Liver (tissue), 9 donors: ENCODE data around the gene CFAP97D1. TPM values are rescaled to one million over a fixed set of nuclear protein-coding genes. Genes with fewer than 3 reads are reported as not detected.

Experiments used
- DNase-seq: peaks from one replicate; pipeline ENCODE4 v3.0.0-alpha.2; 2017; ENCODE audit warnings: low spot score
- H3K27ac ChIP-seq, 2 donors: one replicate each; pipeline ENCODE4 v1.7.0; 2013; ENCODE audit warnings: inconsistent platforms in 2 of 2, low read length in 2 of 2, control low read depth in 1 of 2, low read depth in 1 of 2, mild to moderate bottlenecking in 1 of 2
- H3K27me3 ChIP-seq, 4 donors: one replicate each; pipeline versions ENCODE4 v1.6.1 to v1.7.0; 2013; ENCODE audit warnings: low read length in 3 of 4, inconsistent platforms in 1 of 4, mild to moderate bottlenecking in 1 of 4, moderate library complexity in 1 of 4; ENCODE audit not compliant: control insufficient read depth in 4 of 4, insufficient read depth in 4 of 4
- H3K36me3 ChIP-seq, 4 donors: one replicate each; pipeline versions ENCODE4 v1.6.1 to v1.7.0; 2013; ENCODE audit warnings: low read length in 3 of 4, mild to moderate bottlenecking in 3 of 4, low read depth in 1 of 4, moderate library complexity in 1 of 4; ENCODE audit not compliant: control insufficient read depth in 4 of 4, insufficient read depth in 3 of 4
- H3K4me1 ChIP-seq, 4 donors: one replicate each; pipeline versions ENCODE4 v1.6.1 to v1.7.0; 2013; ENCODE audit warnings: low read length in 3 of 4, mild to moderate bottlenecking in 3 of 4, moderate library complexity in 1 of 4; ENCODE audit not compliant: control insufficient read depth in 4 of 4, insufficient read depth in 4 of 4
- H3K4me3 ChIP-seq, 3 donors: one replicate each; pipeline versions ENCODE4 v1.6.1 to v1.7.0; 2013; ENCODE audit warnings: low read length in 3 of 3, control low read depth in 1 of 3, low read depth in 1 of 3, mild to moderate bottlenecking in 1 of 3
- H3K9ac ChIP-seq, 2 donors: one replicate each; pipeline ENCODE4 v1.7.0; 2013; ENCODE audit warnings: low read length in 2 of 2, mild to moderate bottlenecking in 2 of 2, moderate library complexity in 2 of 2, control low read depth in 1 of 2, low read depth in 1 of 2
- H3K9me3 ChIP-seq, 4 donors: one replicate each; pipeline versions ENCODE4 v1.6.1 to v1.7.0; 2013; ENCODE audit warnings: low read length in 3 of 4; ENCODE audit not compliant: control insufficient read depth in 4 of 4
- EGR1 ChIP-seq, 2 donors: IDR thresholded peaks; 2 replicates each; pipeline ENCODE4 v1.6.1; 2016 to 2018; ENCODE audit warnings: antibody characterized with exemption in 2 of 2, low read depth in 2 of 2
- FOXA1 ChIP-seq: IDR thresholded peaks from 2 replicates; pipeline ENCODE4 v1.6.1; 2016; ENCODE audit warnings: antibody characterized with exemption
- FOXA2 ChIP-seq: IDR thresholded peaks from 2 replicates; pipeline ENCODE4 v1.6.1; 2016; ENCODE audit warnings: antibody characterized with exemption
- GABPA ChIP-seq, 2 donors: IDR thresholded peaks in 1 of 2; conservative IDR thresholded peaks in 1 of 2; 2 replicates each; pipeline ENCODE4 v1.6.1; 2016; ENCODE audit warnings: antibody characterized with exemption in 2 of 2, mild to moderate bottlenecking in 1 of 2, moderate library complexity in 1 of 2
- HNF4A ChIP-seq, 2 donors: conservative IDR thresholded peaks; 2 replicates each; pipeline ENCODE4 v1.6.1; 2016; ENCODE audit warnings: antibody characterized with exemption in 2 of 2, mild to moderate bottlenecking in 2 of 2
- HNF4G ChIP-seq: IDR thresholded peaks from 2 replicates; pipeline ENCODE4 v1.6.1; 2016; ENCODE audit warnings: antibody characterized with exemption
- JUND ChIP-seq, 2 donors: IDR thresholded peaks; 2 replicates each; pipeline ENCODE4 v1.6.1; 2016; ENCODE audit warnings: antibody characterized with exemption in 2 of 2
- NR2F2 ChIP-seq: IDR thresholded peaks from 2 replicates; pipeline ENCODE4 v1.6.1; 2016; ENCODE audit warnings: antibody characterized with exemption
- RAD21 ChIP-seq, 2 donors: IDR thresholded peaks; 2 replicates each; pipeline ENCODE4 v1.6.1; 2016; ENCODE audit warnings: antibody characterized with exemption in 2 of 2, mild to moderate bottlenecking in 2 of 2
- RXRA ChIP-seq, 2 donors: IDR thresholded peaks; 2 replicates each; pipeline ENCODE4 v1.6.1; 2017 to 2018; ENCODE audit warnings: antibody characterized with exemption in 2 of 2, mild to moderate bottlenecking in 1 of 2
- SP1 ChIP-seq: IDR thresholded peaks from 2 replicates; pipeline ENCODE4 v1.6.1; 2018; ENCODE audit warnings: antibody characterized with exemption, mild to moderate bottlenecking
- TAF1 ChIP-seq: conservative IDR thresholded peaks from 2 replicates; pipeline ENCODE4 v1.6.1; 2016; ENCODE audit warnings: antibody characterized with exemption, mild to moderate bottlenecking
- YY1 ChIP-seq: IDR thresholded peaks from 2 replicates; pipeline ENCODE4 v1.6.1; 2016; ENCODE audit warnings: antibody characterized with exemption, mild to moderate bottlenecking
- WGBS: extraction: QIAGEN DNeasy Blood & Tissue Kit; methylation state at CpG from one replicate; pipeline ENCODE4 v1.1.7; 2013; 5-methylcytosine and 5-hydroxymethylcytosine counted together
- polyA plus RNA-seq, 2 donors: library from polyadenylated mRNA; stranded (reverse) in 1 of 2; unstranded in 1 of 2; fragments of 200-250 nt in 1 of 2; fragments of >200 nt in 1 of 2; fragmentation: Nextera tagmentation in 1 of 2; extraction: Ambion mirVana in 1 of 2; gene quantifications; one replicate each; pipeline versions ENCODE4 v1.2.1 to v1.2.3, GENCODE V29; 2013 to 2015
- total RNA-seq, 2 donors: library from RNA; depleted of rRNA; stranded (reverse); fragments of >200 nt; gene quantifications; one replicate each; pipeline ENCODE4 v1.2.3, GENCODE V29; 2014
- TF ChIP-seq, protein P1 (sequence below): IDR thresholded peaks from 2 replicates; pipeline ENCODE4 v1.6.1; 2016; ENCODE audit warnings: antibody characterized with exemption
- TF ChIP-seq, protein P2 (sequence below): IDR thresholded peaks from 2 replicates; pipeline ENCODE4 v1.6.1; 2016; ENCODE audit warnings: antibody characterized with exemption
- TF ChIP-seq, protein P3 (sequence below): IDR thresholded peaks from 2 replicates; pipeline ENCODE4 v1.6.1; 2016; ENCODE audit warnings: antibody characterized with exemption
- TF ChIP-seq, protein P4 (sequence below): fragments of 150-350 bp; IDR thresholded peaks from 2 replicates; pipeline ENCODE4 v1.5.1; 2017; ENCODE audit warnings: improper control_type of control experiment, low read depth, low read length; ENCODE audit not compliant: missing input control
- TF ChIP-seq, protein P5 (sequence below): IDR thresholded peaks from 2 replicates; pipeline ENCODE4 v1.6.1; 2016; ENCODE audit warnings: antibody characterized with exemption, mild to moderate bottlenecking
- donor health status: healthy.
- donor health status: healthy.
- donor health status: healthy.
- donor health status: healthy.
- donor health status: healthy.

Gene CFAP97D1
- total and polyA plus RNA-seq, 4 donors: 0.08 TPM; not detected in 3

DNA sequence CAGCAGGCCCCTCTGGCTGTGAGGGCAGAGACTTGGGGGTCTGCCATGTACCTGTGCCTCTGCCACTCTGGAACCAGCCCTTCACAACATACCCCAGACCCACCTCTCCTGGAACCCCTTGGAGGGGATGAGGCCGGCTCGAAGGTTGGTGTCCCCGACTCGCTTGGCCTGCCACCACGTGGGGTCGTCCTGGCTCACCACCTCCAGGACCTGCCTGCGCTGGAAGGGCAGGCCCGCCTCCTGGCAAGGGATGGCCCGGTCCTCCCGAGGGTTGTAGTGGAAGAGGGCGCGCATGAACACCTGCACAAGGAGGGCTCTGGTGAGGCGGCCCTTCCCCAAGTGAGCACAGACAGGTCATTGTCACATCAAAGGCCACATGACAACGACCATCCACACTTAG, 40.5 kb downstream of the CFAP97D1 start:
- Histone ChIP-seq H3K9me3 (no peaks in the 10 kb centered on the region), H3K4me3 (no peak overlapping the region), H3K27me3 (no peaks in the 10 kb centered on the region), H3K36me3 (no peaks in the 10 kb centered on the region), H3K4me1 (no peaks in the 10 kb centered on the region), H3K27ac (no peak overlapping the region), H3K9ac (no peak overlapping the region)
- no peak for DNase-seq
- 94% methylated on average over 14 of the region's 14 CpGs for WGBS
- TF ChIP-seq EGR1 (IDR thresholded peaks at IDR 0.05; ENCODE audit: low read depth in 2 of 2): no peak
- TF ChIP-seq TAF1: no peak
- no peak for TF ChIP-seq RAD21 (IDR thresholded peaks at IDR 0.05)
- TF ChIP-seq YY1: no peak
- no peak for TF ChIP-seq FOXA1
- no peak for TF ChIP-seq JUND (IDR thresholded peaks at IDR 0.05)
- no peak for TF ChIP-seq FOXA2
- no peak for TF ChIP-seq SP1
- TF ChIP-seq, protein P1, sequence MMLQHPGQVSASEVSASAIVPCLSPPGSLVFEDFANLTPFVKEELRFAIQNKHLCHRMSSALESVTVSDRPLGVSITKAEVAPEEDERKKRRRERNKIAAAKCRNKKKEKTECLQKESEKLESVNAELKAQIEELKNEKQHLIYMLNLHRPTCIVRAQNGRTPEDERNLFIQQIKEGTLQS: no peak
- TF ChIP-seq RXRA (IDR thresholded peaks at IDR 0.05): no peak
- no peak for TF ChIP-seq HNF4A (conservative IDR thresholded peaks at IDR 0.05)
- TF ChIP-seq HNF4G: no peak
- TF ChIP-seq, protein P2, sequence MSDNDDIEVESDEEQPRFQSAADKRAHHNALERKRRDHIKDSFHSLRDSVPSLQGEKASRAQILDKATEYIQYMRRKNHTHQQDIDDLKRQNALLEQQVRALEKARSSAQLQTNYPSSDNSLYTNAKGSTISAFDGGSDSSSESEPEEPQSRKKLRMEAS: no peak
- TF ChIP-seq, protein P3, sequence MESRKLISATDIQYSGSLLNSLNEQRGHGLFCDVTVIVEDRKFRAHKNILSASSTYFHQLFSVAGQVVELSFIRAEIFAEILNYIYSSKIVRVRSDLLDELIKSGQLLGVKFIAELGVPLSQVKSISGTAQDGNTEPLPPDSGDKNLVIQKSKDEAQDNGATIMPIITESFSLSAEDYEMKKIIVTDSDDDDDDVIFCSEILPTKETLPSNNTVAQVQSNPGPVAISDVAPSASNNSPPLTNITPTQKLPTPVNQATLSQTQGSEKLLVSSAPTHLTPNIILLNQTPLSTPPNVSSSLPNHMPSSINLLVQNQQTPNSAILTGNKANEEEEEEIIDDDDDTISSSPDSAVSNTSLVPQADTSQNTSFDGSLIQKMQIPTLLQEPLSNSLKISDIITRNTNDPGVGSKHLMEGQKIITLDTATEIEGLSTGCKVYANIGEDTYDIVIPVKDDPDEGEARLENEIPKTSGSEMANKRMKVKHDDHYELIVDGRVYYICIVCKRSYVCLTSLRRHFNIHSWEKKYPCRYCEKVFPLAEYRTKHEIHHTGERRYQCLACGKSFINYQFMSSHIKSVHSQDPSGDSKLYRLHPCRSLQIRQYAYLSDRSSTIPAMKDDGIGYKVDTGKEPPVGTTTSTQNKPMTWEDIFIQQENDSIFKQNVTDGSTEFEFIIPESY: no peak
- no peak for TF ChIP-seq NR2F2
- TF ChIP-seq, protein P4, sequence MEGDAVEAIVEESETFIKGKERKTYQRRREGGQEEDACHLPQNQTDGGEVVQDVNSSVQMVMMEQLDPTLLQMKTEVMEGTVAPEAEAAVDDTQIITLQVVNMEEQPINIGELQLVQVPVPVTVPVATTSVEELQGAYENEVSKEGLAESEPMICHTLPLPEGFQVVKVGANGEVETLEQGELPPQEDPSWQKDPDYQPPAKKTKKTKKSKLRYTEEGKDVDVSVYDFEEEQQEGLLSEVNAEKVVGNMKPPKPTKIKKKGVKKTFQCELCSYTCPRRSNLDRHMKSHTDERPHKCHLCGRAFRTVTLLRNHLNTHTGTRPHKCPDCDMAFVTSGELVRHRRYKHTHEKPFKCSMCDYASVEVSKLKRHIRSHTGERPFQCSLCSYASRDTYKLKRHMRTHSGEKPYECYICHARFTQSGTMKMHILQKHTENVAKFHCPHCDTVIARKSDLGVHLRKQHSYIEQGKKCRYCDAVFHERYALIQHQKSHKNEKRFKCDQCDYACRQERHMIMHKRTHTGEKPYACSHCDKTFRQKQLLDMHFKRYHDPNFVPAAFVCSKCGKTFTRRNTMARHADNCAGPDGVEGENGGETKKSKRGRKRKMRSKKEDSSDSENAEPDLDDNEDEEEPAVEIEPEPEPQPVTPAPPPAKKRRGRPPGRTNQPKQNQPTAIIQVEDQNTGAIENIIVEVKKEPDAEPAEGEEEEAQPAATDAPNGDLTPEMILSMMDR: no peak

DNA sequence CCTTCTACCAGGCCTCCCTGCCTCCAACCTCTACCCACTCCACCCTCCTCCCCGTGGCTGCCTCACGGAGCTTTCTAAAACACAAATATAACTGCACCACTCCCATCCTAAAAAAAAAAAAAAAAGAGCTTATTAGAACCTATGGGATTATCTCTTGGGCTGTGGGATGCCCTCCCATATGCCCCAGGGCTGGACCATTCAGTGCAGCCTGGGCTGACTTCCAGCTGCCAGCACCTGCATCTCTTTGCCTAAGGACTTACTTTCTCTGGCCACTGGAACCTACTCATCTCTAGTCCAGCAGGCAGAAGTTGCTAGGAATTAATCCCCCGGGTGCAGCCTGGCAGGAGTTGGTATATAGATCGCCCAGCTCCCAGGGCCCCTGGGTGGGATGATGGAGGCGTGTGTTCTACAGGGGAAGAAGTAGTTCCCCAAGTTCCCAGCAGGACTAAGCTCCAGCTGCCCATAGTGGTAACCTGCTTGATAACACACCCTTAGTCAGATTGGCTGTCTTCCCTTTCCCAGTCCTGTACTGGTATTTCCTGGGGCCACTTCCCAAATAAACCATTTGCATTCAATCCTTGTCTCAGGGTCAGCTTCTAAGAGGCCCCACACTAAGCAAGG, 42.4 kb downstream of the CFAP97D1 start:
- Histone ChIP-seq H3K4me1 (no peaks in the 10 kb centered on the region), H3K4me3 (no peak overlapping the region), H3K36me3 (no peaks in the 10 kb centered on the region), H3K9ac (no peak overlapping the region), H3K9me3 (no peaks in the 10 kb centered on the region), H3K27me3 (no peaks in the 10 kb centered on the region), H3K27ac (no peak overlapping the region)
- no peak for DNase-seq
- WGBS: 94% methylated on average over 5 of the region's 5 CpGs
- TF ChIP-seq JUND (IDR thresholded peaks at IDR 0.05) (no peak), HNF4A (conservative IDR thresholded peaks at IDR 0.05) (no peak), EGR1 (IDR thresholded peaks at IDR 0.05; ENCODE audit: low read depth in 2 of 2) (no peak), RXRA (IDR thresholded peaks at IDR 0.05) (no peak), RAD21 (IDR thresholded peaks at IDR 0.05) (no peak), FOXA2 (no peak), GABPA (IDR thresholded peaks at IDR 0.05 in 1 of 2, conservative IDR thresholded peaks at IDR 0.05 in 1 of 2) (no peak), YY1 (no peak), HNF4G (no peak), FOXA1 (no peak)
- TF ChIP-seq, protein P1: no peak
- TF ChIP-seq, protein P5, sequence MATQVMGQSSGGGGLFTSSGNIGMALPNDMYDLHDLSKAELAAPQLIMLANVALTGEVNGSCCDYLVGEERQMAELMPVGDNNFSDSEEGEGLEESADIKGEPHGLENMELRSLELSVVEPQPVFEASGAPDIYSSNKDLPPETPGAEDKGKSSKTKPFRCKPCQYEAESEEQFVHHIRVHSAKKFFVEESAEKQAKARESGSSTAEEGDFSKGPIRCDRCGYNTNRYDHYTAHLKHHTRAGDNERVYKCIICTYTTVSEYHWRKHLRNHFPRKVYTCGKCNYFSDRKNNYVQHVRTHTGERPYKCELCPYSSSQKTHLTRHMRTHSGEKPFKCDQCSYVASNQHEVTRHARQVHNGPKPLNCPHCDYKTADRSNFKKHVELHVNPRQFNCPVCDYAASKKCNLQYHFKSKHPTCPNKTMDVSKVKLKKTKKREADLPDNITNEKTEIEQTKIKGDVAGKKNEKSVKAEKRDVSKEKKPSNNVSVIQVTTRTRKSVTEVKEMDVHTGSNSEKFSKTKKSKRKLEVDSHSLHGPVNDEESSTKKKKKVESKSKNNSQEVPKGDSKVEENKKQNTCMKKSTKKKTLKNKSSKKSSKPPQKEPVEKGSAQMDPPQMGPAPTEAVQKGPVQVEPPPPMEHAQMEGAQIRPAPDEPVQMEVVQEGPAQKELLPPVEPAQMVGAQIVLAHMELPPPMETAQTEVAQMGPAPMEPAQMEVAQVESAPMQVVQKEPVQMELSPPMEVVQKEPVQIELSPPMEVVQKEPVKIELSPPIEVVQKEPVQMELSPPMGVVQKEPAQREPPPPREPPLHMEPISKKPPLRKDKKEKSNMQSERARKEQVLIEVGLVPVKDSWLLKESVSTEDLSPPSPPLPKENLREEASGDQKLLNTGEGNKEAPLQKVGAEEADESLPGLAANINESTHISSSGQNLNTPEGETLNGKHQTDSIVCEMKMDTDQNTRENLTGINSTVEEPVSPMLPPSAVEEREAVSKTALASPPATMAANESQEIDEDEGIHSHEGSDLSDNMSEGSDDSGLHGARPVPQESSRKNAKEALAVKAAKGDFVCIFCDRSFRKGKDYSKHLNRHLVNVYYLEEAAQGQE: no peak
- TF ChIP-seq, protein P4: no peak
- TF ChIP-seq, protein P2: no peak
